Astrocyte of the spinal cord (primary cell): ENCODE results near the gene PRR3.

Experiments used
- DNase-seq: peaks from one replicate; pipeline ENCODE4 v3.0.0; 2011; ENCODE audit warnings: low read depth, low spot score
- H3K4me3 ChIP-seq: 2 replicates; pipeline ENCODE4 v1.5.1; 2011; ENCODE audit warnings: low read depth, mild to moderate bottlenecking, low read length, moderate library complexity
- CTCF ChIP-seq: IDR thresholded peaks from 2 replicates; pipeline ENCODE4 v1.5.1; 2012; ENCODE audit warnings: low read depth, mild to moderate bottlenecking, low read length, inconsistent platforms
- in situ Hi-C: cut with HindIII; loops from 2 replicates; pipeline ENCODE4 v1.10.0; 2017; ENCODE audit warnings: low sequenced_read_pairs

PRR3 gene

GRCh38 chr6:30565772-30566171 lies 8.7 kb downstream of the PRR3 start:
- H3K4me3 ChIP-seq, result no peak overlapping the region
- in situ Hi-C loops, result no loop called here
- TF ChIP-seq CTCF, result no peak
- DNase-seq, result no peak

GRCh38 chr6:30568245-30568644 lies 11.2 kb downstream of the PRR3 start:
- no peak for DNase-seq
- in situ Hi-C loops, result no loop called here
- no peak for TF ChIP-seq CTCF
- no peak overlapping the region for H3K4me3 ChIP-seq

GRCh38 chr6:30570263-30570662 lies 13.2 kb downstream of the PRR3 start:
- DNase-seq, result no peak
- no peak for TF ChIP-seq CTCF
- in situ Hi-C loops, result no loop called here
- H3K4me3 ChIP-seq, result peak overlapping the region; percentile 88

- in situ Hi-C loops, result no loop called here
- peak overlapping the region; percentile 88 for H3K4me3 ChIP-seq
- DNase-seq, result peak; percentile 0
- no peak for TF ChIP-seq CTCF
Observed at GRCh38 chr6:30570740-30571074, 13.6 kb downstream of the PRR3 start.

- H3K4me3 ChIP-seq, result peak within 1 kb of the TSS; percentile 88
- in situ Hi-C loops, result no loop called here
- DNase-seq, result peak; percentile 97
- TF ChIP-seq CTCF, result no peak
Observed at GRCh38 chr6:30571075-30571761, 14.1 kb downstream of the PRR3 start, which contains the start of gene ABCF1. Gene ABCF1, plus strand, starts transcription at chr6:30571442. Its CDS starts 46 bp downstream, at chr6:30571488.

- no peak for DNase-seq
- in situ Hi-C loops, result no loop called here
- peak overlapping the region; percentile 88 for H3K4me3 ChIP-seq
- TF ChIP-seq CTCF, result no peak
Observed at GRCh38 chr6:30571762-30572082, 14.6 kb downstream of the PRR3 start.
